Parathyroid adenoma (tissue), 2 donors: ENCODE measurements around the gene TTC39C.

Experiments used
- H2AFZ ChIP-seq: fragments of 300-600 bp; sonication (generic); one replicate; pipeline ENCODE4 v1.7.0; 2017; ENCODE audit warnings: antibody characterized with exemption, mild to moderate bottlenecking
- H3K27ac ChIP-seq: fragments of 300-600 bp; sonication (generic); one replicate; pipeline ENCODE4 v1.7.0; 2017
- H3K27me3 ChIP-seq: fragments of 300-600 bp; sonication (generic); one replicate; pipeline ENCODE4 v1.7.0; 2017; ENCODE audit warnings: low read length; ENCODE audit not compliant: control insufficient read depth, insufficient read depth
- H3K36me3 ChIP-seq: fragments of 300-600 bp; sonication (generic); one replicate; pipeline ENCODE4 v1.7.0; 2017; ENCODE audit warnings: low read length; ENCODE audit not compliant: control insufficient read depth, insufficient read depth
- H3K4me1 ChIP-seq: fragments of 300-600 bp; sonication (generic); one replicate; pipeline ENCODE4 v1.7.0; 2017; ENCODE audit warnings: control low read depth
- H3K4me2 ChIP-seq: fragments of 300-600 bp; sonication (generic); one replicate; pipeline ENCODE4 v1.7.0; 2017; ENCODE audit warnings: low read length
- H3K4me3 ChIP-seq: fragments of 300-600 bp; sonication (generic); one replicate; pipeline ENCODE4 v1.7.0; 2017; ENCODE audit warnings: low read depth, low read length
- H3K79me2 ChIP-seq: fragments of 300-600 bp; sonication (generic); one replicate; pipeline ENCODE4 v1.7.0; 2017; ENCODE audit warnings: control low read depth
- H3K9ac ChIP-seq: fragments of 300-600 bp; sonication (generic); one replicate; pipeline ENCODE4 v1.7.0; 2017; ENCODE audit warnings: mild to moderate bottlenecking
- H3K9me3 ChIP-seq: fragments of 300-600 bp; sonication (generic); one replicate; pipeline ENCODE4 v1.7.0; 2017; ENCODE audit warnings: low read length; ENCODE audit not compliant: control insufficient read depth
- CTCF ChIP-seq: fragments of 300-600 bp; sonication (generic); IDR thresholded peaks from one replicate; pipeline ENCODE4 v1.7.0; 2017; ENCODE audit warnings: antibody characterized with exemption, mild to moderate bottlenecking
- donor health status: primary hyperparathyroidism.

TTC39C gene

GRCh38 chr18:24086082-24086481, 71.5 kb downstream of the TTC39C start:
- Histone ChIP-seq H3K36me3 (no peaks in the 10 kb centered on the region), H3K9ac (no peak overlapping the region), H3K4me1 (no peaks in the 10 kb centered on the region), H2AFZ (no peak overlapping the region), H3K27me3 (no peaks in the 10 kb centered on the region), H3K27ac (no peak overlapping the region), H3K9me3 (no peaks in the 10 kb centered on the region), H3K79me2 (no peaks in the 10 kb centered on the region), H3K4me3 (no peak overlapping the region), H3K4me2 (no peak overlapping the region)
- no peak for TF ChIP-seq CTCF

- TF ChIP-seq CTCF, result no peak
- no peaks in the 10 kb centered on the region for H3K9me3 ChIP-seq
- H3K9ac ChIP-seq, result no peak overlapping the region
- no peak overlapping the region for H2AFZ ChIP-seq
- H3K4me1 ChIP-seq, result no peaks in the 10 kb centered on the region
- H3K4me3 ChIP-seq, result no peak overlapping the region
- no peaks in the 10 kb centered on the region for H3K79me2 ChIP-seq
- no peaks in the 10 kb centered on the region for H3K27me3 ChIP-seq
- no peak overlapping the region for H3K4me2 ChIP-seq
- no peak overlapping the region for H3K27ac ChIP-seq
- no peaks in the 10 kb centered on the region for H3K36me3 ChIP-seq
Measured at GRCh38 chr18:24089076-24089475, 74.5 kb downstream of the TTC39C start.

- no peak overlapping the region for H3K27ac ChIP-seq
- no peaks in the 10 kb centered on the region for H3K27me3 ChIP-seq
- no peak for TF ChIP-seq CTCF
- no peaks in the 10 kb centered on the region for H3K4me1 ChIP-seq
- no peaks in the 10 kb centered on the region for H3K36me3 ChIP-seq
- H3K9ac ChIP-seq, result no peak overlapping the region
- no peak overlapping the region for H2AFZ ChIP-seq
- no peak overlapping the region for H3K4me2 ChIP-seq
- no peaks in the 10 kb centered on the region for H3K79me2 ChIP-seq
- no peaks in the 10 kb centered on the region for H3K9me3 ChIP-seq
- no peak overlapping the region for H3K4me3 ChIP-seq
Measured at GRCh38 chr18:24089515-24090337, 75.2 kb downstream of the TTC39C start.

- Histone ChIP-seq H3K27me3 (no peaks in the 10 kb centered on the region), H3K36me3 (no peaks in the 10 kb centered on the region), H3K27ac (no peak overlapping the region), H3K4me1 (no peaks in the 10 kb centered on the region), H3K79me2 (no peaks in the 10 kb centered on the region), H3K9me3 (no peaks in the 10 kb centered on the region), H3K4me2 (no peak overlapping the region), H2AFZ (no peak overlapping the region), H3K4me3 (no peak overlapping the region), H3K9ac (no peak overlapping the region)
- no peak for TF ChIP-seq CTCF
Measured at GRCh38 chr18:24090876-24091275, 76.3 kb downstream of the TTC39C start.

- no peaks in the 10 kb centered on the region for H3K27me3 ChIP-seq
- no peak overlapping the region for H3K4me3 ChIP-seq
- no peak overlapping the region for H2AFZ ChIP-seq
- no peaks in the 10 kb centered on the region for H3K36me3 ChIP-seq
- H3K27ac ChIP-seq, result no peak overlapping the region
- H3K79me2 ChIP-seq, result no peaks in the 10 kb centered on the region
- H3K9me3 ChIP-seq, result peaks cover 3% of the 10 kb centered on the region
- no peak overlapping the region for H3K4me2 ChIP-seq
- no peaks in the 10 kb centered on the region for H3K4me1 ChIP-seq
- H3K9ac ChIP-seq, result no peak overlapping the region
- TF ChIP-seq CTCF, result no peak
Measured at GRCh38 chr18:24094561-24094960, 80.0 kb downstream of the TTC39C start.
